Activated CD4-positive, alpha-beta T cell treated with anti-CD3 and anti-CD28 coated beads for 24 hours (primary cell): ENCODE data around the gene LHFPL2.
"Not testable (repeated sequence)": the region's sequence is repeated elsewhere in the genome, so short reads cannot be mapped to it uniquely, and the experiment has no call there.

Experiments
- DNase-seq, 2 donors: peaks; one replicate each; pipeline ENCODE4 v3.0.0-alpha.2; 2020; ENCODE audit warnings: low read depth in 2 of 2

The LHFPL2 gene

DNA sequence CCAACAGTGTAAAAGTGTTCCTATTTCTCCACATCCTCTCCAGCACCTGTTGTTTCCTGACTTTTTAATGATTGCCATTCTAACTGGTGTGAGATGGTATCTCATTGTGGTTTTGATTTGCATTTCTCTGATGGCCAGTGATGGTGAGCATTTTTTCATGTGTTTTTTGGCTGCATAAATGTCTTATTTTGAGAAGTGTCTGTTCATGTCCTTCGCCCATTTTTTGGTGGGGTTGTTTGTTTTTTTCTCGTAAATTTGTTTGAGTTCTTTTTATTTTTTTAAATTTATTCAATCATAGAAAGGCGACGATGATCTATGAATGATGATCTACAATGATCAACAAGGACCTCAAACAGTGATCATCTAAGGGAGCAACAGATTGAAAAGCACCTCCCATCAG lies 28.5 kb downstream of the LHFPL2 start:
- DNase-seq = not testable (repeated sequence)

DNA sequence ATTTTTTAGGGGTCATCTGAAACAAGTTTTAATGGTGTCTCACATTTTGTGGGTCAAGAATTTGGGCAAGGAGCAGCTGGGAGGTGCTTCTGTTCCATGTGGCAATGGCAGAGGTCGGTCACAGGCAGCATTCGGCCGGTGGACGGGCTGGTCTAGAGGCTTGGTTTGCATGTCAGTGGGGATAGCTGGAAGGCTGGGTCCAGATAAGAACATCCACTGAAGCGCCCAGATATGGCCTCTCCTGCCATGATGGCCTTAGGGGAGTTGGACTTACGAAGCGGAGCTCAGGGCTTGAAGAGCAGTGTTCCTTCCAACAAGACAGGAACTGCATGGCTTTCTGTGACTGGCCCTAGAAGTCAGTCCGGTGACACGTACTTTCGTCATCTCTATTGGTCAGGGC lies 30.3 kb downstream of the LHFPL2 start:
- no peak for DNase-seq

DNA sequence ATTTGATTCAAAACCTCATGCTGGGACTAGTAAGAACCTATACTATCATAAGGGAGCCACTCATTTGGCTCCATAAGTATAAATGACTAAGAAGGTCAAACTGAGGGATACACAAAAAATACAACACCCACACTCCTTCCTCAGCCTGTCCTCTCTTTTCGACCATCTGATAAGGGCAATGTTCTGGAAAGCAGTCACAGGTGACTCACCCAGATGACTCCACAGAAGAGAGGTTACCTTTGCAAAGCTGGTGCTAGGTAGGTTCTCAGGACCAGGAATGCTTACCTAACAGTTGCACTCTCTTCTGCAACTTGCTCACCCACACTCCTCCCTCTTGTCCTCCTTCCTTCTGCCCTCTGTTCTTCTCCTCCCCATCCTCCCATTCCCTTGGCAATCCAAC lies 32.9 kb downstream of the LHFPL2 start:
- no peak for DNase-seq

DNA sequence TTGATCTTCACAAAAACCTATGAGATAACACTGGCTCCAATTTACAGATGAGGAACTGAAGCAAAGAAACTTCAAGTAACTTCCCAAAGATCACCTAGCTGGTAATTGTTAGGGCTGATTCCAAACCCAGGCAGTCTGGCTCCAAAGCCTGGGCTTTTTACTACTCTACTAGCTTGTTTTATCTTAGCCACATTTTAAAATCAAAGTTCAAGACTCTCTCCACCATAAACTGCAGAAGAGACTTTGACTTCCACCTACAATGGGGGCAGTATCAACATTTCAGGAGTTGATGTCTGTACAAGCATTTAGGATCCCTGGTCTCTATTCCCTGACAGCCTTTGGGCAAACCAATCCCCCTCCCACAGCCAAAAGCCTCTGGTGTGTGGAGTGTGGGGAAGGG lies 33.8 kb downstream of the LHFPL2 start:
- DNase-seq = no peak

DNA sequence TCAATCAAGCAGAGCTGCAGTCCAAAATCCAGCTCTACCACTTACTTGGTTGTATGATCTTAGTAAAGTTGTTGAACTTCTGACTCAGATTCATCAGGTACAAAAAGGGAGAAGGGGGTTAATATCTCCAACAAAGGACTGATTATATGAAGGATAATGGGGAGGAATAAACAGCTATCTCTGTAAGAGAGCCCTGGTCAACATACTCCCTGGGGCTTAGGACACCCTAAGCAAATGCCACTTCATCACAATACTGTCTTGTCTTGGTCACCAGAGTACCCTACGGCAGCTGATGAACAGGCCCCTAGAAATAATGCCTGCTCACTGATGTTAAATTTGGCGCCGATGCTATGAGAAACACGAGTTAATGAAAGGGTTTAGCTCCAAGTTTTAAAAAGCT lies 34.8 kb downstream of the LHFPL2 start:
- DNase-seq = no peak

DNA sequence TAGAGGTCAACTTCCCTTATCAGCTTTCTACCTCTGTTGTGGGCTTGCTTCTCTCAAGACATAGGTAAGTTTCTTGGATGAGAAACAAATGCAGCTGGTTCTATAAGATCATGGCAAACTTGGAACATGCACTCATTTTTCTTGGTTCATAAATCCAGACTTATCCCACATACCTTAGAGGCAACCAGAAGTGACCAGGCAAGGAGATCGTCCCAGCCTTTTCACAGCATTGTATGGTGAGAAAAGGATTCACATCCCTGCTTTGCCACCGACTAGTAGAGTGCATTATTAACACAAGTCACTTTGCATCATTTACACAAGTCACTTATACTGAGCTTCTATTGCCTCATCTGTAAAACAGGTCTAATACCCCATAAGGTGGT lies 35.4 kb downstream of the LHFPL2 start:
- DNase-seq = no peak

DNA sequence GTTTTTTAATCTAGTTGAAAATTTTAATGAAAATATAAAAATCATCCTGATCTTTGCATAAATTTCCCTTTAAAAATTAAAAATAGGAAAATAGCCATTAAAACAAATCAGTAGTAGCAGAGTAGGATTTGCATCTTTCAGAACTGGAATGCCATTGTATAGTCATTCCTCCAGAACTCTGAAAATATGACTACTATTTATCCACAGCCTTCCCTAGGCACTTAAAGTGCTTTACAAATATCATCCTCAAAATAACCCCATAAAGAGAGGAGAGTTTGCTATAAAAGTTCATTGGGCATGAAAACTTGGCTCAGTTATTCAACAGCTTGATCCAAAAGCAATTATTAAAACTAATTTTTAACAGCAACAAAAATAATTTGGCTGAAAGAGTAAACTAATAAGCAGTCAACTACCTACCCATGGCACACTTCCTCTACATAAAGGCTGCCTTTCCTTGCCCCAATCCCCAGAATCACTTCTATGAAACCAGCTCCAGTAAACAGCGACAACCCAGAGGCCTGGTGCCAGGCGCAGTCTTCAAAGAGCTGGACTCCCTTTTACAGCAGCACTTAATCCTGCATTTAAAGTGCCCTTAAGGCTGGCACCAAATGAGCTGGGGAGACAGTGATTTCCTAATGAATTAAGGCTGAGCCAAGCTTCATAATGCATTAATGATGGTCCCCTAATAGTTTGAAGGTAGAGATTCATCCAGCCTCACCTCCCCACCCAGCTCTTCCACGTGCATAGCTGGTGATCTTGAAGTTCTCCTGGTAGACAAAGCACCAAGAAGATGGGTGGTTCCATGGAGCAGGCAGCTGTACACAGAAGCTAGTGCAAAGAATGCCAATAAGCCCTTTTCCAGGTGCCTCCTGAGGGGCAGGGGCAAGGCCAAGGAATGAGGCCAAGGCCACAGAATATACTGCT lies 36.1 kb downstream of the LHFPL2 start:
- DNase-seq = no peak

DNA sequence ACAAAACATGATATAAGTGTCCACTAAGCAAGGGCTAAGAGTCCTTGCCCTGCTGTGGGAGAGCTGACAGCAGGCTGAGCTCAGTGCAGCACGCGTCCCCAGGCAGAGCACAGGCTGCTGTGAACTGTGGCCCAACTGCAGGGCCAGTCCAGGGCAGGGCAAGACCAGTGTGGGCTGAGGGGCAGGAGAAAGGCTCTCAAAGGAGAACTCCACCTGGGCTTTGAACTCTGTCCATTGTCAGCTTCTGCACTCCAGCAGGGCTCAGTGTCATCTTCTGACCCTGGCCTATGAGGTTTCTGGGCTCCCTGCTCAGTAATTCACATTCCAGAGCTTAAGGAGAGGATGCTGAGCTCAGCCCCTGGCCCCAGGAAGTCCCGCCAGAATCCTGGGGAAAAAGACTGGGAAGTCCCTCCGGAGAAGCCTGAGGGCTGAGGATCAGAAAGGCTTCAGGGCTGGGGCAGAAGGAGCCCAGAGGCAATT lies 37.4 kb downstream of the LHFPL2 start:
- DNase-seq = no peak

DNA sequence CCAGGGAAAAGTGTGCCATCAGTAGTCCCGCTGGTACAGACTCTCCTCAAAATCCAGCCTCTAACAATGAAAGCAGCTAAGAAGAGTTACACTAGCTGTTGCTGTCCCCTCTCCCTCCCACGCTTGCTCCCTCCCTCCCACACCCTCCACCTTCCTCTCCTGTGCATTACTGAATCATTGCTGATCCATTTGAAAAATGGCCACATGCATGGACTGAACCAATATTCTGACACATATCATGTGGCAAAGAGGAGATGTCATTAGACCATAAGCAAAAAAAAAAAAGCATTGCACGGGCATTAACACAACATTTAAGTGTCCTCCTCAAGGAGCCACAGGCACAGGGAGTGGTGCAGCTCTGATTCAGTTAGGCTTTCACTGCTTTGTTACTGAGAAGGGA lies 37.9 kb downstream of the LHFPL2 start:
- no peak for DNase-seq

DNA sequence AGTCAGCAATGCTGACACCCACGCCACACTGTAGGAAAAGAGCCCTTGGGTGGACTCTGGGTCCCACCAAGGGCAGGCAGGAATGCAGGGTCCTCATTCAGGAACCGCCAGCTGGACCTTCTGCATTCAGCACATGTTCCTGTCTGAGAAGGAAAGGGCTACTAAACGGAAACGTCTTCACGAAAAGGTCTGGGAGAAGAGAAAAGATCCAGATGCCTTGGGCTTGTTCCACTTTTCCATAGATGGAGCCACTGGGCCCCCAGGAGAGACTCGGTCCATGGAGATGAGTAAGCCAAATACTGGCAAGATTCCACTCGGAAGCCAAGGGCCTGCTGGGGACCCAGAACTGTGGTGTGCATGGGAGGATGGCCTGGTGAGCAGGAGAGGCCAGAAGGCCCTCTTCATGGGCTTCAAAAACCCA lies 38.4 kb downstream of the LHFPL2 start:
- no peak for DNase-seq

DNA sequence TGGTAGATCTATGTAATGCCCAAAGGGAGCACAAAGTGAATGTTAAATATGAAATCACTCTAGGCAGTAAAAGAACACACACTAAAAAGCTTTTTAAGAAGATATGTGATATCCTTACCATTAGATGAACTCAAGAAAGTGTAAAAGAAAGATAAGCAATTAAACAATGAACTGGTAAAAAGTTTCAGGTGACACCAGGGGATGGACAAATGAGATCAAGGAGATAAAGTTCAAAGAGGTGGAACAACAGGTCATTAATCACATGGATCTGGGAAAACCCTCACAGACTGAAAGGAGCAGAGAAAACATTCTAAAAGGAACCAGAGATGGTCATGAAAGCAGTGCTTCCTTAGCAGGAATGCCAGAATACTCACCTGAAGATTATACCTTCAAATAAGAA lies 40.7 kb downstream of the LHFPL2 start:
- no peak for DNase-seq

DNA sequence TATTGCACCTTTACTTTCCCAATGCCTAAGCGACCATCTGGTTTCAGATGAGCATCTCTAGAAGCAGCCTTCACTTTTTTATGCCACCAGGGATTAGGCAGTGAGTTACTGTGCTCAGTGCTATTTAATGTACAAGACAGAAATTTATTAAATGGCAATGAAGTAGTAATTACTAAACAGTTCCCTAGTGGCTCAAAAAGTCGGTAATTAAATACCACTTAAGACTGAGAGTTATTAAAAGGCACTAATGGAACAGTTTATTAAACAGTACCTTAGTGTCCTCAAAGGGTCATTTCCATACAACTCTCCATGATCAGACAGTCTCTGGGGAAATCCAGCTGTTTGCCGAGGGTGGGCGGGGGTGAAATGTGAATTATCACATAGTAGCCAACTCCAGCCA lies 42.3 kb downstream of the LHFPL2 start:
- DNase-seq = no peak

DNA sequence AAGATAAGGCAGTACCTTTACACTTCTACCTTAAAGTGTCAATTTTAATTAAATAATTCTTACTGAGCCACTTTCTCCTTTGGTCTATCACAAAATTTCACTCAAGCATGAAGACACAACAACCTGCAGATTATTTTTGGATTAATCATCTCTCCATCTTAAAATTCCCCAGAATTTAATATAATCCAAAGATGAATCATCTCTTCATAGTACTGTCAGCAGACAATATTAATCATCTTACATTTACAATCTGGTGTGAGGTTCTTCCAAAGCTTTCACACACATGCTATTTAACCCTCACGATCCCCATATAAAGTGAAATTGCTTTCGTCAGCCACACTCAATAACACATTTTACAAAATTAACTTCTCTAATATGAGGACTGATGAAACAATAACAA lies 43.0 kb downstream of the LHFPL2 start:
- DNase-seq = no peak

DNA sequence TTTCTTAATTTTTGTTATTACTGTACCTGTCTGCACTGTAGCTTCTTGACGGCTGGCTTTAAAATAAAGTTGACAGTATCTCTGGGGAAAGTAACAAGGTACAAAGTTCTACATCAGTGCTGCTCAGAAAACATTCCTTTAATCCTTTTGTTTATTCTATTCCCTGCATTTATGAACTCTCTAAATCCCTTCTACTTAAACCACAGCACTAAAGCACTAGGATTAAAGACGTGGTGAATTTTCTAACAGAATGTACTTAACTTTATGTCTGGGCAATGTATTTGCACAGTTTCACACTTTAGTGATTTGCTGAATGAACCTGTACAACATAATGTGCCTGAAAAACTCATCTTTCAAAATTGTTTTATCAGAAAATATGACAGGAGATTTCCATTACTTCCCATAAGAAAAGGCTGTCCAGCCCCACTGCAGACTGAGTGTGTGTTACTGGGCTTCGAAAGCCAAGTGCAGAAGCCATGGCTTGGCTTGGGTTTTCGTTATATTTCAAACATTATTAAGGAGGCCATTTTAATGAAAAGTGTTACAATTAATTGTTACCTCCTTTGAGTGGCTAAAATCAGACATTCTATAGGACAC lies 43.8 kb downstream of the LHFPL2 start:
- DNase-seq = no peak

DNA sequence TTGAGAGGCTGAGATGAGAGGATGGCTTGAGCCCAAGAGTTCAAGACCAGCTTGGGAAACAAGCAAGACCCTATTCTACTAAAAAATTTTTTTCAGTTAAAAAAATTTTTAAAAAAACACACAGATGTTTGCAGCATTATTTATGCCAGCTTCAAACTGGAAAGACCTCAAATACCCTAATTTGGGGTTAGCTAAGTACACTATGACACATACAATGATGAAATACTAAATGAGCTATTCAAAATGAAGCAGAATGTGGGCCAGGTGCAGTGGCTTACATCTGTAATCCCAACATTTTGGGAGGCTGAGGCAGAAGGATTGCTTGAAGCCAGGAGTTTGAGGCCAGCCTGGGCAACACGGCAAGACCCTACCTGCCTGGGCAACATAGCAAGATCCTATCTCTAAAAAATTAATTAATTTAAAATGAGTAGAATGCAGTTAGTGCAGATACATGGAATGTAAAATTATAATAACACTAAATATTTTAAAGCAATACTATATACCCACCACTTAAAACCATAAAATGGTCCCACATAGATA lies 44.9 kb downstream of the LHFPL2 start:
- DNase-seq = no peak

DNA sequence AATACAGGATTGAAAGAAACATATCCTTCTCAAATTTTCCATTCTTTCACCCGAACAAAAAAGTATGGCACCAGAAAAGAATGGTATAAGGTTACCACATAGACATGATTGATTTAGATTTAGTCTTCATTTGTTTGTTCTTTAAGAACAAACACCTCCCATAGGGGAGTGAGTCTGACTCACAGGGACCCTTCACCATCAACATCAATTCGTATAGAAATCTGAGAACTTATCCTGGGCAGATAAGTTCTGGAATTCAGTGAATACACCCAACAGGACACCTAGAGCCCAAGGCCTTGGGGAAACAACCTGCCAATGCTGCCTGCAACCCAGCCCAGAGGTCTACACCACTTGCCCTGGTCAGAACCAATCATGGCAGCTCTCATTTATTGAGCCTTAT lies 46.2 kb downstream of the LHFPL2 start:
- DNase-seq = no peak

DNA sequence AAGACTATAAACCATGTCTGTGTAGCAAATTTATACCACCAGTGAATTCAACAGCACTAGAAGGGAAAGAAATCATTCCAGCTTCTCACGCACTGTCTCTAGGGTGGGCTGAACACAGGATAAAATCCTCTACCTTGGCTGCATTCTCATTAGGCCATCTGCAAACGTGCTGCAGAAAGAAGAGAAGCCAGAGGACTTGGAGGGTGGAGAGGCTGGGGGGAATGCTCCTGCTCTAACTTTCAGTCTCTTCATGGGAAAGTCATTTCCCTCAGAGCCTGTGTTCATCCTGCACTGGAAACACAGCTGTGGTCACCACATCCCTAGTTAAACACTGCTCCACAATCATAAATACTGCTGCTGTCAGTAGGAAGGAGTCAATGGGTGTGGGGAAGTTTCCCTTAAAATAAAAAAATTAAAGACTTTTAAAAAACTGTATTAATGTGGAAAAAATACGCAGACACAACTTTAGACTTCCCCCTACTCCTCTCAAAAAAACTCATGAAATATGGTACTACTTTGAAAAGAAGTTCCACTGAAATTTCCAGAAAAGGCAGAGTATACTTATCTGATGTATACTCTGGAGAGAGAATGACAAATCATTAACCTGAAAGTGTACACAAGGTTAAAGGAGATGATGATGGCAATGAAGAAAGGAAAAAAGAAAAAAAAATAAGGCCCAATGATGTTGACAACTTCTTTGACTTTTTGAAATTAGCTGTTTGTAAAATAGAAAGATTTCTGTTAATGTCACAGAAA lies 46.8 kb downstream of the LHFPL2 start:
- no peak for DNase-seq

DNA sequence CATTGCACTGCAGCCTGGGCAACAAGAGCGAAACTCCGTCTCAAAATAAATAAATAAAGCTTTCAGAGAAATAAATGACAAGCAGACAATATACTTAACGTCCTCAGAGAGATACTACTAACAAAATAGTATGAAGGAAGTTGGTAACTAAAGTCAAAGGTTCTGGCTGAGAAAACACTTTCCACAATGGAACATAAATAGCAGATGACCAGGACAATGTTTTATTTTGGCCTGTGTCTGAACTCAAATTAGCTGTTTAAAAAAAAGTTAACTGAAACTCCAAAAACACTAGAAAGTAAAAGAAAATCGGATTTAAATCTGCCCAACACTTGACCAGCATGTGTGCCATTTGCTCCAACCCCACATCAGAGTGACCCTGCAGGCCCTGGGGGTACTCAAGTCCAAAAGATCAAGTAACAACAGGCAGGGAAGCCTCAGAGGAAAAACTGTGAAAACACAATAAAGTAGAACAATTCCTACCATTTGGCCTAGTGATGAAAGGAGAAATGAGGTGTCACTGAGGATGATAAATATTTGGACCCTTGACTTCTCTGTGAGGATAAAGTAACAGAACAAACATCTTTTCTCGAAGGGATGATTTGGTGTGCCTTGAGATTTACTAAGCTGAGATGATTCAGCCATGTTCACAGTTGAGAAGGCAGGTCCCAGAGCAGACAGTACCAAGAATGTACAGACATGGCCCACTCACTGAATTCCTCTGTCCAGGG lies 47.7 kb downstream of the LHFPL2 start:
- DNase-seq = no peak

DNA sequence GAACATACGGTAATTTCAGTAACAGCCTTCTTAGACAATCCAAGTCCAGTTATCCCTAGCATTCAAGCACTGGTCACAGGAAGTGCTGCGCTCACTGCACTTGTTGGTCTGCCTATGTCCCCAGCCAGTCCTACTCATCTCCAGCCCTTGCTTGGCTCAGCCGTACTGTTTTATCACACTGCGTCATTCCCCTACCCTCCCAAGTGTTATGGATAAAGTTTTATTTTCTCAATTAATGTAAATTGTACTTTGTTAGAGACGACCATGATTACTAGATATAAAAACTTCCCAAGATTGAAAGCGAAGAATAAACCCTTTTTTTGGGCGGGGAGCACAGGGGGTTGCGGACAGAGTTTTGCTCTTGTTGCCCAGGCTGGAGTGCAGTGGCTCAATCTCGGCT lies 49.6 kb downstream of the LHFPL2 start:
- DNase-seq = no peak

DNA sequence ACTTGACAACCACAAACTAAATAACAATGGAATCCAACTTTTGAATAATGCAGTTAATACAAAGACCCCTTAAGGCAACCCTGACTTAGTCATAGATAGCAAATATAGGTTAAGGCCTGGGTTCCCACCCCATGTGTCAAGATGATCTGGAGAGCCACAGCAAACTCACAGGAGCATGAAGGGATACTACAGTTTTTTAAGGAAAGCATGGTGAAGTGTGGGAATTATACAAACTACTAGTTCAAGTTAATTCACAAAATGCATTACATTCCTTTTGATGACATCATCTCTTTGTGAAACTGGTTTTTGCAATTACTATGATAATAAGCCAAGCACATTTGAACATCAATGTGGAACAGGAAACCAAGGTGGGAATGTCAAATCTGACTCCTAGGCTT lies 50.6 kb downstream of the LHFPL2 start:
- no peak for DNase-seq

DNA sequence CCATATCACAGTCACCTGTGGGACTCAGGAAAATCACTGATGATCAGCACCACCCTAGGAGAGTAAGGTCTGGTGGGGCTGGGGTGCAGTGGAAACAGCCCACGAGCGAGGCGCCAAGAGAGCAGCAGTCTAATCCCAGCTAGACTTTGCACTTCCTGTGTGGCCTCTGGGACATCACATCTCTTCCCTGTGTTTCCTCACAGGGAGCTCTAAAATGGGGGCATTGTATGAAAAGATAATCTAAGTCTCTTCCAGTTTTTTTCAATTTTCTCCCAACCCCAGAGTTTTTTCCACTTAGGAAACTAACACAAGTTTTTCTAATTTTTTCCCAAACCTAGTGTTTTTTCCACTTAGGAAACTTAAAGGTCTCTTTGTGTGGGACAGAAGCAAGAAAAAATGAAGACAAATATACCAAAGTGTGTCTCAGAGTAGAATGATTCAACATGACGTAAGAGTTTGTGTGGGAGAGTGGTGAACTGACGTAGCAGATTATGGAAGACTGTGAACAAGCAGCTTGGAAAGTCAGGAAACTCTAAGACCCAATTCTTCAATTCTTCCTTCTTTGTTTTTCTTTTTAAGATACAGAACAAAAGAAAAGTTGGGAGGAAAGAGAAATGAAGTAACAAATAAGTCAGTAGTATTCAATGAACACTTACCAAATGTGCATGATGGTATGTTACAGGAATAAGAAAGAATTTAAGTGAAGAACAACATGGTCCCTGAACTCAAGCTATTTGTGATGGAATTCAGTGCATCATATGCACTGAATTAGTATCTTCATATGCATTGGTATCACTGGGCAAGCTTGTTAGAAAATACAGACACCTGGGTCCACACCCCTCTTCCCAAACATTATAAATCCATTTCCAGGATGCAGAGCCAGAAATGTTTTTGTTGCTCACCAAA lies 51.3 kb downstream of the LHFPL2 start:
- no peak for DNase-seq
